IgD-negative memory B cell (primary cell): ENCODE measurements around the gene PTP4A1. TPM values are rescaled to one million over a fixed set of nuclear protein-coding genes. Genes with fewer than 3 reads are reported as not detected.
"Not testable (repeated sequence)": the region's sequence is repeated elsewhere in the genome, so short reads cannot be mapped to it uniquely, and the experiment has no call there.

Experiments used
- H3K27ac Mint-ChIP-seq, 3 donors: one replicate each; pipeline ENCODE4 v1.8.0; 2020 to 2022; ENCODE audit warnings: mild to moderate bottlenecking in 3 of 3, mixed read lengths in 3 of 3, moderate library complexity in 1 of 3
- H3K27me3 Mint-ChIP-seq: one replicate; pipeline ENCODE4 v1.8.0; 2021; ENCODE audit warnings: mixed read lengths
- H3K36me3 Mint-ChIP-seq: one replicate; pipeline ENCODE4 v1.8.0; 2020; ENCODE audit warnings: mild to moderate bottlenecking, mixed read lengths
- H3K4me1 Mint-ChIP-seq, 3 donors: one replicate each; pipeline ENCODE4 v1.8.0; 2020 to 2022; ENCODE audit warnings: mixed read lengths in 3 of 3, mild to moderate bottlenecking in 1 of 3
- H3K4me3 Mint-ChIP-seq, 4 donors: one replicate each; pipeline ENCODE4 v1.8.0; 2020 to 2022; ENCODE audit warnings: mild to moderate bottlenecking in 4 of 4, mixed read lengths in 4 of 4, moderate library complexity in 3 of 4
- H3K9me3 Mint-ChIP-seq, 3 donors: one replicate each; pipeline ENCODE4 v1.8.0; 2020 to 2021; ENCODE audit warnings: mixed read lengths in 3 of 3, mild to moderate bottlenecking in 1 of 3
- polyA plus RNA-seq: library from polyadenylated mRNA; unstranded; fragments of 300-500 nt; fragmentation: Illumina TruSeq; gene quantifications from one replicate; pipeline ENCODE4 v1.2.3, GENCODE V29; 2021

PTP4A1 gene
- polyA plus RNA-seq, result 69.5 TPM

GRCh38 chr6:63572044-63572746, at the start of gene PTP4A1, which contains the start of gene LOC128125822:
Gene PTP4A1, plus strand, starts transcription at chr6:63572480. Its CDS starts 4,401 bp downstream, at chr6:63576881.
Gene LOC128125822, plus strand, starts transcription at chr6:63572480.
- peak within 1 kb of the TSS; percentile 99 for H3K27ac Mint-ChIP-seq
- no peaks in the 10 kb centered on the region for H3K27me3 Mint-ChIP-seq
- H3K4me1 Mint-ChIP-seq, result peaks cover 17 to 24% (median 18%) of the 10 kb centered on the region in 3 donors

GRCh38 chr6:63522911-63523287, 49.4 kb upstream of the PTP4A1 start:
- H3K27me3 Mint-ChIP-seq, H3K9me3 Mint-ChIP-seq, H3K4me3 Mint-ChIP-seq, H3K36me3 Mint-ChIP-seq, H3K27ac Mint-ChIP-seq: not testable (repeated sequence)
- peaks cover 18 to 23% (median 19%) of the 10 kb centered on the region in 3 donors for H3K4me1 Mint-ChIP-seq

More at GRCh38 chr6:63572044-63572746, at the start of gene PTP4A1, which contains the start of gene LOC128125822:
- Mint-ChIP-seq H3K9me3 (no peaks in the 10 kb centered on the region), H3K36me3 (peaks cover 10% of the 10 kb centered on the region), H3K4me3 (peak within 1 kb of the TSS; percentile 93 to 96 (median 94))

- Mint-ChIP-seq H3K4me3 (no peak overlapping the region), H3K36me3 (peaks cover 3% of the 10 kb centered on the region), H3K9me3 (no peaks in the 10 kb centered on the region), H3K27ac (no peak overlapping the region), H3K27me3 (no peaks in the 10 kb centered on the region), H3K4me1 (peaks cover 17 to 23% (median 19%) of the 10 kb centered on the region in 3 donors)
These were observed 48.6 kb upstream of the PTP4A1 start for GRCh38 chr6:63523630-63524029.

- H3K27ac Mint-ChIP-seq, result peak overlapping the region in 1 of 3 donors; percentile 79
These were observed 46.9 kb upstream of the PTP4A1 start for GRCh38 chr6:63525186-63525878.

GRCh38 chr6:63526931-63527330, 45.3 kb upstream of the PTP4A1 start:
- Mint-ChIP-seq H3K4me1 (peaks cover 5 to 8% (median 6%) of the 10 kb centered on the region in 3 donors), H3K9me3 (no peaks in the 10 kb centered on the region), H3K27me3 (no peaks in the 10 kb centered on the region), H3K36me3 (no peaks in the 10 kb centered on the region), H3K27ac (no peak overlapping the region), H3K4me3 (no peak overlapping the region)

More at GRCh38 chr6:63525186-63525878, 46.9 kb upstream of the PTP4A1 start:
- Mint-ChIP-seq H3K9me3 (no peaks in the 10 kb centered on the region), H3K4me3 (no peak overlapping the region), H3K4me1 (peaks cover 5 to 8% (median 8%) of the 10 kb centered on the region in 3 donors), H3K36me3 (no peaks in the 10 kb centered on the region), H3K27me3 (no peaks in the 10 kb centered on the region)

GRCh38 chr6:63527658-63528514, 44.4 kb upstream of the PTP4A1 start:
- Mint-ChIP-seq H3K27me3 (no peaks in the 10 kb centered on the region), H3K4me1 (peaks cover 5 to 8% (median 6%) of the 10 kb centered on the region in 3 donors), H3K4me3 (no peak overlapping the region), H3K9me3 (no peaks in the 10 kb centered on the region), H3K27ac (no peak overlapping the region), H3K36me3 (no peaks in the 10 kb centered on the region)

GRCh38 chr6:63529498-63529897, 42.8 kb upstream of the PTP4A1 start:
- Mint-ChIP-seq H3K4me1 (peaks cover 5 to 8% (median 6%) of the 10 kb centered on the region in 3 donors), H3K4me3 (no peak overlapping the region), H3K27me3 (no peaks in the 10 kb centered on the region), H3K9me3 (no peaks in the 10 kb centered on the region), H3K36me3 (no peaks in the 10 kb centered on the region), H3K27ac (no peak overlapping the region)

GRCh38 chr6:63530182-63530581, 42.1 kb upstream of the PTP4A1 start:
- no peaks in the 10 kb centered on the region for H3K9me3 Mint-ChIP-seq
- H3K36me3 Mint-ChIP-seq, result no peaks in the 10 kb centered on the region
- no peaks in the 10 kb centered on the region for H3K27me3 Mint-ChIP-seq
- no peak overlapping the region for H3K4me3 Mint-ChIP-seq
- H3K4me1 Mint-ChIP-seq, result peaks cover 3 to 6% (median 3%) of the 10 kb centered on the region in 3 donors
- no peak overlapping the region for H3K27ac Mint-ChIP-seq

GRCh38 chr6:63530991-63531390, 41.3 kb upstream of the PTP4A1 start:
- Mint-ChIP-seq H3K27me3 (no peaks in the 10 kb centered on the region), H3K9me3 (no peaks in the 10 kb centered on the region), H3K36me3 (no peaks in the 10 kb centered on the region), H3K27ac (no peak overlapping the region), H3K4me3 (no peak overlapping the region), H3K4me1 (no peaks in the 10 kb centered on the region)

GRCh38 chr6:63533026-63533425, 39.3 kb upstream of the PTP4A1 start:
- Mint-ChIP-seq H3K27ac (no peak overlapping the region), H3K4me1 (peaks cover 4 to 9% (median 7%) of the 10 kb centered on the region in 3 donors), H3K27me3 (no peaks in the 10 kb centered on the region), H3K4me3 (no peak overlapping the region), H3K9me3 (no peaks in the 10 kb centered on the region), H3K36me3 (no peaks in the 10 kb centered on the region)

GRCh38 chr6:63533952-63534351, 38.3 kb upstream of the PTP4A1 start:
- Mint-ChIP-seq H3K9me3 (no peaks in the 10 kb centered on the region), H3K4me3 (no peak overlapping the region), H3K4me1 (peaks cover 4 to 9% (median 7%) of the 10 kb centered on the region in 3 donors), H3K36me3 (no peaks in the 10 kb centered on the region), H3K27ac (no peak overlapping the region), H3K27me3 (no peaks in the 10 kb centered on the region)

GRCh38 chr6:63537201-63537958, 34.9 kb upstream of the PTP4A1 start:
- Mint-ChIP-seq H3K4me3 (no peak overlapping the region), H3K4me1 (peaks cover 4 to 9% (median 7%) of the 10 kb centered on the region in 3 donors), H3K36me3 (no peaks in the 10 kb centered on the region), H3K27ac (no peak overlapping the region), H3K9me3 (peaks cover 0 to 3% (median 0%) of the 10 kb centered on the region in 3 donors), H3K27me3 (peaks cover 5% of the 10 kb centered on the region)

GRCh38 chr6:63537959-63538300, 34.4 kb upstream of the PTP4A1 start:
- Mint-ChIP-seq H3K27ac (no peak overlapping the region), H3K27me3 (peaks cover 7% of the 10 kb centered on the region), H3K36me3 (no peaks in the 10 kb centered on the region), H3K4me3 (no peak overlapping the region), H3K4me1 (peaks cover 4 to 9% (median 7%) of the 10 kb centered on the region in 3 donors), H3K9me3 (peaks cover 0 to 3% (median 0%) of the 10 kb centered on the region in 3 donors)

GRCh38 chr6:63538550-63538949, 33.7 kb upstream of the PTP4A1 start:
- Mint-ChIP-seq H3K27me3 (peaks cover 7% of the 10 kb centered on the region), H3K36me3 (no peaks in the 10 kb centered on the region), H3K27ac (no peak overlapping the region), H3K4me3 (no peak overlapping the region), H3K4me1 (peaks cover 4 to 9% (median 7%) of the 10 kb centered on the region in 3 donors), H3K9me3 (peaks cover 0 to 3% (median 0%) of the 10 kb centered on the region in 3 donors)
